ENCODE measurements around the gene ZP3.
A peak's percentile ranks its signal among the peaks of the same experiment; 100 is the strongest.
"Not testable (repeated sequence)": the region's sequence is repeated elsewhere in the genome, so short reads cannot be mapped to it uniquely, and the experiment has no call there.

ZP3 gene

GRCh38 chr7:76405738-76406137 is 19.0 kb upstream of the ZP3 start:
- DNase-seq (ENCODE audit: low read depth, low spot score): no peak

- no peak for DNase-seq (ENCODE audit: low read depth, low spot score)
These were observed 17.0 kb upstream of the ZP3 start for GRCh38 chr7:76407718-76408117.

GRCh38 chr7:76408121-76408560 is 16.6 kb upstream of the ZP3 start:
- DNase-seq (ENCODE audit: low read depth, low spot score): no peak

- DNase-seq (ENCODE audit: low read depth, low spot score): no peak
These were observed 15.2 kb upstream of the ZP3 start, which contains the start of gene SSC4D for GRCh38 chr7:76409537-76409936. SSC4D (minus strand) TSS chr7:76409697; CDS start chr7:76404439, 5,258 bp downstream.

- DNase-seq (ENCODE audit: low read depth, low spot score): no peak
These were observed 13.1 kb upstream of the ZP3 start for GRCh38 chr7:76411626-76412025.

GRCh38 chr7:76412249-76412648 is 12.5 kb upstream of the ZP3 start:
- DNase-seq (ENCODE audit: low read depth, low spot score): no peak

- not testable (repeated sequence) for DNase-seq (ENCODE audit: low read depth, low spot score)
These were observed 7.0 kb upstream of the ZP3 start for GRCh38 chr7:76417654-76418310.

GRCh38 chr7:76421097-76421496 is 3.7 kb upstream of the ZP3 start:
- DNase-seq (ENCODE audit: low read depth, low spot score): not testable (repeated sequence)

- DNase-seq (ENCODE audit: low read depth, low spot score): no peak
These were observed 911 bp upstream of the ZP3 start for GRCh38 chr7:76423666-76424412.

- DNase-seq (ENCODE audit: low read depth, low spot score): no peak
These were observed 406 bp downstream of the ZP3 start for GRCh38 chr7:76425156-76425555.

GRCh38 chr7:76425558-76425957 is 808 bp downstream of the ZP3 start:
- DNase-seq (ENCODE audit: low read depth, low spot score): not testable (repeated sequence)

GRCh38 chr7:76426246-76426645 is 1.5 kb downstream of the ZP3 start:
- DNase-seq (ENCODE audit: low read depth, low spot score): no peak

GRCh38 chr7:76427635-76428034 is 2.9 kb downstream of the ZP3 start:
- no peak for DNase-seq (ENCODE audit: low read depth, low spot score)

- DNase-seq (ENCODE audit: low read depth, low spot score): no peak
These were observed 3.5 kb downstream of the ZP3 start for GRCh38 chr7:76428149-76428823.

GRCh38 chr7:76428868-76429805 is 4.4 kb downstream of the ZP3 start:
- DNase-seq (ENCODE audit: low read depth, low spot score): no peak

- DNase-seq (ENCODE audit: low read depth, low spot score): no peak
These were observed 5.5 kb downstream of the ZP3 start for GRCh38 chr7:76430211-76430610.

GRCh38 chr7:76430836-76431235 is 6.1 kb downstream of the ZP3 start:
- no peak for DNase-seq (ENCODE audit: low read depth, low spot score)

- peak; percentile 59 for DNase-seq (ENCODE audit: low read depth, low spot score)
These were observed 13.1 kb downstream of the ZP3 start for GRCh38 chr7:76437873-76438272.

GRCh38 chr7:76439120-76439888 is 14.6 kb downstream of the ZP3 start:
- not testable (repeated sequence) for DNase-seq (ENCODE audit: low read depth, low spot score)

GRCh38 chr7:76440404-76440803 is 15.7 kb downstream of the ZP3 start:
- not testable (repeated sequence) for DNase-seq (ENCODE audit: low read depth, low spot score)

GRCh38 chr7:76441792-76442191 is 17.0 kb downstream of the ZP3 start:
- DNase-seq (ENCODE audit: low read depth, low spot score): not testable (repeated sequence)

Measured in iPS DF 19.7 (cell line).